Astrocyte (in vitro differentiated cells and primary cell): ENCODE measurements around the gene GNL2. TPM values are rescaled to one million over a fixed set of nuclear protein-coding genes. Genes with fewer than 3 reads are reported as not detected.
"Not testable (repeated sequence)": the region's sequence is repeated elsewhere in the genome, so short reads cannot be mapped to it uniquely, and the experiment has no call there.

Experiments
- DNase-seq: peaks from one replicate; pipeline ENCODE4 v3.0.0-alpha.2; 2010; ENCODE audit warnings: low read depth
- FAIRE-seq: peaks from 2 replicates; lab custom pipeline; 2011; peaks lifted over from hg19 to GRCh38; lab: Jason Lieb, UNC
- H2AFZ ChIP-seq: 2 replicates; pipeline ENCODE4 v1.6.0; 2012; ENCODE audit warnings: low read depth, low read length, inconsistent platforms
- H3K27ac ChIP-seq: 2 replicates; pipeline ENCODE4 v1.5.1; 2011; ENCODE audit warnings: low read depth, low read length, inconsistent platforms
- H3K27me3 ChIP-seq: 2 replicates; pipeline ENCODE4 v1.6.0; 2011; ENCODE audit warnings: low read length, inconsistent platforms; ENCODE audit not compliant: insufficient read depth
- H3K36me3 ChIP-seq: 2 replicates; pipeline ENCODE4 v1.5.1; 2011; ENCODE audit warnings: low read length, inconsistent platforms; ENCODE audit not compliant: insufficient read depth
- H3K4me1 ChIP-seq: 2 replicates; pipeline ENCODE4 v1.5.1; 2011; ENCODE audit warnings: low read length, inconsistent platforms; ENCODE audit not compliant: insufficient read depth
- H3K4me2 ChIP-seq: 2 replicates; pipeline ENCODE4 v1.6.0; 2012; ENCODE audit warnings: low read length, inconsistent platforms
- H3K4me3 ChIP-seq: 2 replicates; pipeline ENCODE4 v1.5.1; 2011; ENCODE audit warnings: low read depth, mild to moderate bottlenecking, low read length, inconsistent platforms; ENCODE audit not compliant: insufficient read depth
- H3K79me2 ChIP-seq: 2 replicates; pipeline ENCODE4 v1.6.0; 2012; ENCODE audit warnings: mild to moderate bottlenecking, low read length, inconsistent platforms; ENCODE audit not compliant: insufficient read depth
- H3K9ac ChIP-seq: 2 replicates; pipeline ENCODE4 v1.6.0; 2012; ENCODE audit warnings: mild to moderate bottlenecking, low read length, inconsistent platforms
- H3K9me3 ChIP-seq: 2 replicates; pipeline ENCODE4 v1.5.1; 2012; ENCODE audit warnings: low read depth, mild to moderate bottlenecking, low read length, inconsistent platforms; ENCODE audit not compliant: insufficient read depth
- H4K20me1 ChIP-seq: 2 replicates; pipeline ENCODE4 v1.6.0; 2012; ENCODE audit warnings: low read length, inconsistent platforms; ENCODE audit not compliant: insufficient read depth
- H3K27ac Mint-ChIP-seq: one replicate; pipeline ENCODE4 v1.8.0; 2021; ENCODE audit warnings: mild to moderate bottlenecking, mixed read lengths; ENCODE audit not compliant: unreplicated experiment
- H3K27me3 Mint-ChIP-seq: one replicate; pipeline ENCODE4 v1.8.0; 2021; ENCODE audit warnings: low read depth, mixed read lengths; ENCODE audit not compliant: unreplicated experiment
- H3K36me3 Mint-ChIP-seq: one replicate; pipeline ENCODE4 v1.8.0; 2021; ENCODE audit warnings: low read depth, mixed read lengths; ENCODE audit not compliant: unreplicated experiment
- H3K4me1 Mint-ChIP-seq: one replicate; pipeline ENCODE4 v1.8.0; 2021; ENCODE audit warnings: low read depth, mixed read lengths; ENCODE audit not compliant: unreplicated experiment
- H3K4me3 Mint-ChIP-seq: one replicate; pipeline ENCODE4 v1.8.0; 2021; ENCODE audit warnings: mild to moderate bottlenecking, moderate library complexity, mixed read lengths; ENCODE audit not compliant: unreplicated experiment
- H3K9me3 Mint-ChIP-seq: one replicate; pipeline ENCODE4 v1.8.0; 2021; ENCODE audit warnings: mild to moderate bottlenecking, mixed read lengths; ENCODE audit not compliant: unreplicated experiment
- EZH2 ChIP-seq: IDR thresholded peaks from 2 replicates; pipeline ENCODE4 v1.6.1; 2012; ENCODE audit warnings: mild to moderate bottlenecking, low read length, inconsistent platforms; ENCODE audit not compliant: insufficient read depth
- total RNA-seq: library from RNA; stranded (reverse); gene quantifications from 2 replicates; pipeline ENCODE4 v1.2.1, GENCODE V29; 2021
- TF ChIP-seq, protein P1 (sequence below): IDR thresholded peaks from 2 replicates; pipeline ENCODE4 v1.5.1; 2011; ENCODE audit warnings: low read depth, mild to moderate bottlenecking, inconsistent platforms, low read length, moderate library complexity; ENCODE audit not compliant: insufficient read depth

Gene GNL2
- total RNA-seq, 1 donor from 2014 or later = 58.0 TPM

DNA sequence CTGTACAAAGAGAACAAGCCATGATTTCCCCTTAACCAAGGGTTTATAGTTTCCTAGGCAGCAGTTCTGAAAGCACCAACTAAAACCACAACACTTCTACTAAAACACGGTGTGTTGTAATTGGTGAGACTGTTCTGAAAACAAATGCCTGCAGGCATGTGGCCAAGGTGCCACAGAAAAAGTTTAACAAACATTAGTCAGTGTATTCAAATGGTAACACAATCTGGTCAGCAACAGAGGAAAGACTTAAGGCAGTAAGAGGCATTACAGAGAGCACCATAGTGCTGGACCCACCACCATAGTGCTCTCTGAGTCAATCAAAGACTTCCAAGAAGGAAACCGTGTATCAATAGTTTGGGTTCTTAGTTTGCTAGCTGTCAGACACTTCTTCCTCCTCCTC, 58.4 kb downstream of the GNL2 start:
- no peak for TF ChIP-seq EZH2
- TF ChIP-seq, protein P1, sequence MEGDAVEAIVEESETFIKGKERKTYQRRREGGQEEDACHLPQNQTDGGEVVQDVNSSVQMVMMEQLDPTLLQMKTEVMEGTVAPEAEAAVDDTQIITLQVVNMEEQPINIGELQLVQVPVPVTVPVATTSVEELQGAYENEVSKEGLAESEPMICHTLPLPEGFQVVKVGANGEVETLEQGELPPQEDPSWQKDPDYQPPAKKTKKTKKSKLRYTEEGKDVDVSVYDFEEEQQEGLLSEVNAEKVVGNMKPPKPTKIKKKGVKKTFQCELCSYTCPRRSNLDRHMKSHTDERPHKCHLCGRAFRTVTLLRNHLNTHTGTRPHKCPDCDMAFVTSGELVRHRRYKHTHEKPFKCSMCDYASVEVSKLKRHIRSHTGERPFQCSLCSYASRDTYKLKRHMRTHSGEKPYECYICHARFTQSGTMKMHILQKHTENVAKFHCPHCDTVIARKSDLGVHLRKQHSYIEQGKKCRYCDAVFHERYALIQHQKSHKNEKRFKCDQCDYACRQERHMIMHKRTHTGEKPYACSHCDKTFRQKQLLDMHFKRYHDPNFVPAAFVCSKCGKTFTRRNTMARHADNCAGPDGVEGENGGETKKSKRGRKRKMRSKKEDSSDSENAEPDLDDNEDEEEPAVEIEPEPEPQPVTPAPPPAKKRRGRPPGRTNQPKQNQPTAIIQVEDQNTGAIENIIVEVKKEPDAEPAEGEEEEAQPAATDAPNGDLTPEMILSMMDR = no peak
- Histone ChIP-seq H3K9me3 (no peaks in the 10 kb centered on the region), H3K36me3 (peaks cover 47% of the 10 kb centered on the region), H3K9ac (no peak overlapping the region), H3K4me3 (no peak overlapping the region), H2AFZ (no peak overlapping the region), H3K4me2 (no peak overlapping the region), H3K79me2 (peaks cover 14% of the 10 kb centered on the region), H4K20me1 (peaks cover 19% of the 10 kb centered on the region), H3K27me3 (no peaks in the 10 kb centered on the region), H3K27ac (peak overlapping the region; percentile 23), H3K4me1 (peaks cover 15% of the 10 kb centered on the region)
- no peaks in the 10 kb centered on the region for H3K27me3 Mint-ChIP-seq
- H3K4me3 Mint-ChIP-seq = no peak overlapping the region
- H3K27ac Mint-ChIP-seq = no peak overlapping the region
- DNase-seq (no peak), FAIRE-seq (no peak)
- peaks cover 20% of the 10 kb centered on the region for H3K36me3 Mint-ChIP-seq
- H3K4me1 Mint-ChIP-seq = peaks cover 8% of the 10 kb centered on the region
- H3K9me3 Mint-ChIP-seq = no peaks in the 10 kb centered on the region

DNA sequence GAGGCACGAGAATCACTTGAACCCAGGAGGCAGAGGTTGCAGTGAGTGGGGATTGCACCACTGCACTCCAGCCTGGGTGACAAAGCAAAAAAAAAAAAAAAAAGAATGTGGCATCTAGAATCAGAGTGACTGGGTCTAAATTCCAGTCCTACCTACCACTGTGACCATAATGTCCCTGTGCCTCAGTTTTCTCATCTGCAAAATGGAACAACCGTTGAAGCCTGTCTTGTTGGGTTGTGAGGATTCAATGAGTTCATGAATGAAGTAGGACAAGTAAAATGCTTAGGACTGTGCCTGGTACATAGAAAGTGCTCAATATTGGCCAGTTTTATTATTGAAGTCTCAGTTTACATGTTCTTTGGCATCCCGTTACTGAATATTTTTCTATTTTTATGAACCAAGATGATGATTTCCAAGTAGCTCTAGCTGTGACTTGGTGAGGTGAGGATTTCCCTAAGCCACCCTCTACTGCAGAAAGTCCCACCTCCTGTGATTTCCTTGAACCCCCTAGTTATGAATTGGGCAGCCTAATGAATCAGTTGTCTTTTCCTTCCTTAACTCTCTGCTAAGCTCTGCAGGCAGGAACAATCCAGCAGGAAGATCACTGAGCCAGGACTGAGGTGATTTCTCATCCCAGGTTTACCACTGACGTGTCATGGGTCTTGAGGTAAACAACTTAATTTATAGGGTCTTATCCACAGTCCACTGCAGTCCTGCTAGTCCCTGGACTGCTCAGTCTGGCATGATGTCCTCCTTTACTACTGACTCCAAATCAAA, 62.2 kb downstream of the GNL2 start:
- Histone ChIP-seq H3K9me3 (no peaks in the 10 kb centered on the region), H3K4me1 (peaks cover 15% of the 10 kb centered on the region), H3K79me2 (peaks cover 11% of the 10 kb centered on the region), H3K9ac (peak overlapping the region; percentile 49), H3K4me2 (no peak overlapping the region), H3K27ac (peak overlapping the region; percentile 72), H3K36me3 (peaks cover 24% of the 10 kb centered on the region), H3K4me3 (no peak overlapping the region), H3K27me3 (no peaks in the 10 kb centered on the region), H4K20me1 (peaks cover 15% of the 10 kb centered on the region), H2AFZ (no peak overlapping the region)
- no peak for DNase-seq
- FAIRE-seq = no peak
- H3K9me3 Mint-ChIP-seq = no peaks in the 10 kb centered on the region
- peak overlapping the region; percentile 98 for H3K27ac Mint-ChIP-seq
- H3K4me1 Mint-ChIP-seq = peaks cover 8% of the 10 kb centered on the region
- H3K36me3 Mint-ChIP-seq = peaks cover 15% of the 10 kb centered on the region
- TF ChIP-seq, protein P1 = no peak
- TF ChIP-seq EZH2 = no peak
- H3K4me3 Mint-ChIP-seq = no peak overlapping the region
- no peaks in the 10 kb centered on the region for H3K27me3 Mint-ChIP-seq

DNA sequence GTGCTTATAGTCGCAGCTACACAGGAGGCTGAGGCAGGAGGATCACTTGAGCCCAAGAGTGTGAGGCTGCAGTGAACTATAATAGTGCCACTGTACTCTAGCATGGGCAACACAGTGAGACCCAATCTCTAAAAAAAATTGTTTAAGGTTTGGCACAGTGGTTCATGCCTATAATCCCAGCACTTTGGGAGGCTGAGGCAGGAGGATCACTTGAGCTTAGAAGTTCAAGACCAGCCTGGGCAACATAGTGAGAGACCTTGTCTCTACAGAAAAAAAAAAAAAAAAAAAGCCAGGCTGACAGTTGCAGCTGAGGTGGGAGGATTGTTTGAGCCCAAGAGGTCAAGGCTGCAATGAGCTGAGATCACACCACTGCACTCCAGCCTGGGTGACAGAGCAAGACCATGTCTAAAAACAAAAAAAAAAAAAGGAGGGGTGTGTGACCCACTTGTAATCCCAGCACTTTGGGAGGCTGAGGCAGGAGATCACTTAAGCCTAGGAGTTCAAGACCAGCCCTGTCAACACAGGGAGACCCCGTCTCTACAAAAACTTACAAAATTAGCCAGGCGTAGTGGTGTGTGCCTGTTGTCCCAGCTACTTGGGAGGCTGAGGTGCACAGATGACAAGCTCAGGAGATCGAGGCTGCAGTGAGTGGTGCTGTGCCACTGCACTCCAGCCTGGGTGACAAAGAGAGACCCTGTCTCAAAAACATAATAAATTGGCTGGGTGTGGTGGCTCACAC, 63.1 kb downstream of the GNL2 start:
- Histone ChIP-seq H3K4me1 (peaks cover 12% of the 10 kb centered on the region), H3K79me2 (peaks cover 11% of the 10 kb centered on the region), H3K36me3 (peaks cover 21% of the 10 kb centered on the region), H4K20me1 (peaks cover 15% of the 10 kb centered on the region)
- H2AFZ ChIP-seq, H3K4me1 Mint-ChIP-seq, H3K27ac Mint-ChIP-seq, DNase-seq, H3K9ac ChIP-seq, H3K27me3 Mint-ChIP-seq, H3K4me3 Mint-ChIP-seq, H3K4me2 ChIP-seq, FAIRE-seq, H3K27ac ChIP-seq, H3K4me3 ChIP-seq, H3K9me3 ChIP-seq, H3K27me3 ChIP-seq, H3K9me3 Mint-ChIP-seq: not testable (repeated sequence)
- H3K36me3 Mint-ChIP-seq = peaks cover 11% of the 10 kb centered on the region

DNA sequence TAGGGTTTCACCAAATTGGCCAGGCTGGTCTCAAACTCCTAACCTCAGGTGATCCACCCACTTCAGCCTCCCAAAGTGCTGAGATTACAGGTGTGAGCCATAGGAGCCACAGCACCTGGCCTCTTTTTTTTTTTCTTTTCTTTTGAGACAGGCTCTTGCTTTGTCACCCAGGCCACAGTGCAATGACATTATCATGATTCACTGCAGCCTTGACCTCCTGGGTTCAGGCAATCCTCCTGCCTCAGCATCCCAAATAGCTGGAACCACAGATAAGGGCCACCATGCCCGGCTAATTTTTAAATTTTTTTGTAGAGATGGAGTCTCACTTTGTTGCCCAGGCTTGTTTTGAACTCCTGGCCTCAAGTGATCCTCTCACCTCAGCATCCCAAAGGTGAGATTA, 65.8 kb downstream of the GNL2 start:
- not testable (repeated sequence) for H3K4me3 Mint-ChIP-seq, FAIRE-seq, H3K27ac ChIP-seq

More for the DNA sequence above, 65.8 kb downstream of the GNL2 start:
- not testable (repeated sequence) for H3K4me1 Mint-ChIP-seq, H3K27me3 Mint-ChIP-seq, H3K9ac ChIP-seq, H3K4me1 ChIP-seq, H3K4me2 ChIP-seq, DNase-seq, H3K36me3 Mint-ChIP-seq, H3K36me3 ChIP-seq, H3K4me3 ChIP-seq, H3K27ac Mint-ChIP-seq, H3K9me3 Mint-ChIP-seq, H4K20me1 ChIP-seq, H3K79me2 ChIP-seq, H3K27me3 ChIP-seq, H2AFZ ChIP-seq, H3K9me3 ChIP-seq
